SH-SY5Y (cell line): ENCODE data around the gene VPS51.

ENCODE experiments used
- GATA2 ChIP-seq: IDR thresholded peaks from 2 replicates; pipeline ENCODE4 v1.6.1; 2011; ENCODE audit warnings: mild to moderate bottlenecking, low read depth, low read length
- GATA3 ChIP-seq: IDR thresholded peaks from 2 replicates; pipeline ENCODE4 v1.6.1; 2011; ENCODE audit warnings: low read depth, mild to moderate bottlenecking, low read length, moderate library complexity

GRCh38 chr11:65085446-65085845 is 10.6 kb upstream of the VPS51 start:
- no peak for TF ChIP-seq GATA2
- TF ChIP-seq GATA3, result no peak
